ENCODE measurements around the gene SPART.

DNA sequence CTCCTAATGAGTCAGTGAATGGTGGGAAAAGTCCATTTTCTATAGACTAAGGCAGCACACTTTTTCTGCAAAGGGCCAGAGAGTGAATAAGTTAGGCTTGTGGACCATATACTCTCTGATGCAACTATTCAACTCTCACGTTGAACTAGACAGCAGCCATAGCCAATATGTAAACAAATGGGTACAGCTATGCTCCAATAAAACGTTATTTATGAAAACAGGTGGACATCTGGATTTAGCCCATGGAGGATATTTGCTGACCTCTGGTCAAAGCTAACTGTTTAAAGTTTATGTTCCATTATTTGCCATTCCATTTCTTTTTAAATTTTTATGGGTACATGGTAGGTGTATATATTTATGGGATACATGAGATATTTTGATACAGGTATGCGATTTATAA, 43.9 kb downstream of the SPART start:
- no peak for TF ChIP-seq RNF2 (IDR thresholded peaks at IDR 0.05; ENCODE audit: borderline replicate concordance, low read depth)
- TF ChIP-seq, protein P1, sequence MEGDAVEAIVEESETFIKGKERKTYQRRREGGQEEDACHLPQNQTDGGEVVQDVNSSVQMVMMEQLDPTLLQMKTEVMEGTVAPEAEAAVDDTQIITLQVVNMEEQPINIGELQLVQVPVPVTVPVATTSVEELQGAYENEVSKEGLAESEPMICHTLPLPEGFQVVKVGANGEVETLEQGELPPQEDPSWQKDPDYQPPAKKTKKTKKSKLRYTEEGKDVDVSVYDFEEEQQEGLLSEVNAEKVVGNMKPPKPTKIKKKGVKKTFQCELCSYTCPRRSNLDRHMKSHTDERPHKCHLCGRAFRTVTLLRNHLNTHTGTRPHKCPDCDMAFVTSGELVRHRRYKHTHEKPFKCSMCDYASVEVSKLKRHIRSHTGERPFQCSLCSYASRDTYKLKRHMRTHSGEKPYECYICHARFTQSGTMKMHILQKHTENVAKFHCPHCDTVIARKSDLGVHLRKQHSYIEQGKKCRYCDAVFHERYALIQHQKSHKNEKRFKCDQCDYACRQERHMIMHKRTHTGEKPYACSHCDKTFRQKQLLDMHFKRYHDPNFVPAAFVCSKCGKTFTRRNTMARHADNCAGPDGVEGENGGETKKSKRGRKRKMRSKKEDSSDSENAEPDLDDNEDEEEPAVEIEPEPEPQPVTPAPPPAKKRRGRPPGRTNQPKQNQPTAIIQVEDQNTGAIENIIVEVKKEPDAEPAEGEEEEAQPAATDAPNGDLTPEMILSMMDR (IDR thresholded peaks at IDR 0.05) = no peak
- no peak for TF ChIP-seq RAD21 (conservative IDR thresholded peaks at IDR 0.05 in 1 of 2, IDR thresholded peaks at IDR 0.05 in 1 of 2)
- TF ChIP-seq EHMT2 (IDR thresholded peaks at IDR 0.05; ENCODE audit: low read depth) = no peak
- no peak for TF ChIP-seq SMC3 (IDR thresholded peaks at IDR 0.05)
- TF ChIP-seq POLR2A (IDR thresholded peaks at IDR 0.05; ENCODE audit: low read length) = no peak
- no peak for TF ChIP-seq BHLHE40 (IDR thresholded peaks at IDR 0.05; ENCODE audit: low read depth, low read length)
- no peak for TF ChIP-seq PBX3 (IDR thresholded peaks at IDR 0.05)
- no peak for TF ChIP-seq ESRRA (IDR thresholded peaks at IDR 0.05; ENCODE audit: borderline replicate concordance, low read length)
- TF ChIP-seq JUN (IDR thresholded peaks at IDR 0.05) = no peak
- no peak for TF ChIP-seq RFX5 (IDR thresholded peaks at IDR 0.05)
- TF ChIP-seq RARB (CRISPR knock-in tag; IDR thresholded peaks at IDR 0.05) = no peak
